NCI-H345 (cell line): ENCODE results near the gene EHBP1L1.

Source experiments
- DNase-seq: peaks from one replicate; lab custom pipeline; 2025; lab: John Stamatoyannopoulos, UW

The EHBP1L1 gene

GRCh38 chr11:65575568-65576231, at the start of gene EHBP1L1:
EHBP1L1 (plus strand) TSS chr11:65576053; CDS start chr11:65576303, 250 bp downstream.
- DNase-seq, result peak; percentile 35

GRCh38 chr11:65526744-65527143, 49.1 kb upstream of the EHBP1L1 start:
- DNase-seq, result no peak

- DNase-seq, result no peak
Measured at GRCh38 chr11:65528819-65529350, 47.0 kb upstream of the EHBP1L1 start.

GRCh38 chr11:65529475-65530156, 46.2 kb upstream of the EHBP1L1 start:
- no peak for DNase-seq

GRCh38 chr11:65530157-65530496, 45.7 kb upstream of the EHBP1L1 start:
- no peak for DNase-seq

- no peak for DNase-seq
Measured at GRCh38 chr11:65532388-65533064, 43.3 kb upstream of the EHBP1L1 start.

- DNase-seq, result no peak
Measured at GRCh38 chr11:65535102-65535501, 40.8 kb upstream of the EHBP1L1 start.

- no peak for DNase-seq
Measured at GRCh38 chr11:65536412-65537295, 39.2 kb upstream of the EHBP1L1 start.

GRCh38 chr11:65537296-65537597, 38.6 kb upstream of the EHBP1L1 start:
- DNase-seq, result no peak

- no peak for DNase-seq
Measured at GRCh38 chr11:65537620-65538231, 38.1 kb upstream of the EHBP1L1 start.

GRCh38 chr11:65538232-65538914, 37.5 kb upstream of the EHBP1L1 start:
- DNase-seq, result no peak

- DNase-seq, result no peak
Measured at GRCh38 chr11:65538915-65539743, 36.7 kb upstream of the EHBP1L1 start.

GRCh38 chr11:65539744-65540289, 36.0 kb upstream of the EHBP1L1 start:
- DNase-seq, result no peak

- DNase-seq, result peak; percentile 75
Measured at GRCh38 chr11:65540290-65541092, 35.4 kb upstream of the EHBP1L1 start.

- DNase-seq, result no peak
Measured at GRCh38 chr11:65541093-65541982, 34.5 kb upstream of the EHBP1L1 start.

GRCh38 chr11:65542738-65543390, 33.0 kb upstream of the EHBP1L1 start:
- DNase-seq, result no peak

GRCh38 chr11:65545853-65546216, 30.0 kb upstream of the EHBP1L1 start:
- no peak for DNase-seq
